HG03575 (cell line): ENCODE data around the gene BFSP1.

Experiments used
- ATAC-seq: cut with Tn5 transposase; IDR thresholded peaks from one replicate; pipeline ENCODE4 v1.9.1; 2021; ENCODE audit not compliant: unreplicated experiment, insufficient number of reproducible peaks, low FRiP score; ENCODE audit errors: extremely low read depth

The BFSP1 gene

DNA sequence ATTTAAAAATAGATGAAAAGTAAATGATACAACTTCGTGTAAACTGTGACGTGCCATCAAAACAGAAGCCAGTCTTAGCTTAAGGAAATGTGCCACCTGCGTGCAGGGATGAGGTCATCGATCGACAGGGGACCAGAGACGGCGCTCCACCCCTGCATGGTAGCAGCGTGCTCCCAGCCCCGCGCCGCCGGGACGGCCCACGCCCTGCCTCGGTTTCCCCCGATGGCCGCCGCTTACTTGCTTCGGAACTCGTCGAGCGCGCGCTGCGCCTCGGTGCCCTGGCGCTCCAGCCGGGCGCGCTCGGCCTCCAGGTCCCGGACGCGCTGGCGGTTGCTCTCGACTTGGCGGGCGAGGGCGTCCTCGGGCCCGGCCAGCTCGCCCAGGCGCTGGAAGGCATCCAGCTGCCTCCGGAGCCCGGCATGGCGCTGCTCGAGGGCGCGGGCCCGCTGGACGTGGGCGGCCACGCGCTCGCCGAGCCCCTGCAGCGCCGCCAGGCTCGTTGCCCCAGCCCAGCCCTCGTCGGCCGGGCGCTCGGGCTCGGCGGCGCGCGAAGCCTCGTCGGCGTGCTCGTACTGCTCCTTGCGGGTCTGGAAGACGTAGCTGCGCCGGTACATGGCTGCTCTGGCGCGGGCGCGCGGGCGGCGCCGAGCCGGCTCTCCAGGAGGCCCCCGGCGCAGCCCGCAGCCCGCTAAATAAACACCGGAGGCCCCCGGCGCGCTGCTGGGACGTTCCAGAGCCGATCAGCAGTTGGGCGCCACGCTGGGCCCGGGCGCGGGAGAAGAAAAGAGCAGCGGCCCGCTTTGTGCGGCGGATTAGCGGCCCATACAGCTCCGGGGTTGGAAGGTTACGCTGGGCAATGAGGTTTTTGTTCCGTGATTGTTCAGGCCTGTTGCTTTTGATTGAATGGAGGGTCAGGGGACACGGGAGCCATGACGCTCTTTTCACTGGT lies at the start of gene BFSP1:
Gene BFSP1, minus strand, starts transcription at position 664 of the 949 bp plus-strand sequence. Its CDS starts 50 bp downstream, at position 614.
- no peak for ATAC-seq

DNA sequence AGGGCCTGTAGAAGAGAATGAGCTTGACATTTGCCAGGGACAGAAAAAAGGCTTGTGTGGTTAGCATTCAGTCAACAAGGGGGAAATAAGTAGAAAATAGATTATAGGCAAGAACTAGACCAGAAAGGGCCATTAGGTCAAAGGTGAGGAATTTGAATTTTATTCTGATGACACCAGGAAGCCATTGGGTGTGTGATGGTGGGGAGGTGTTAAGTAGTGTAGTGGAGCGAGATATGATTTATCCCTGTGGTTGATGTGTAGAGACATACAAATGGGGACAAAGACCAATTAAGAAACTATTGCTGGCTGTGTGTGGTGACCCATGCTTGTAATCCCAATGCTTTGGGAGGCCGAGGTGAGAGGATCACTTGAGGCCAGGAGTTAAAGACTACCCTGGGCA lies 49.7 kb upstream of the BFSP1 start:
- ATAC-seq: no peak

DNA sequence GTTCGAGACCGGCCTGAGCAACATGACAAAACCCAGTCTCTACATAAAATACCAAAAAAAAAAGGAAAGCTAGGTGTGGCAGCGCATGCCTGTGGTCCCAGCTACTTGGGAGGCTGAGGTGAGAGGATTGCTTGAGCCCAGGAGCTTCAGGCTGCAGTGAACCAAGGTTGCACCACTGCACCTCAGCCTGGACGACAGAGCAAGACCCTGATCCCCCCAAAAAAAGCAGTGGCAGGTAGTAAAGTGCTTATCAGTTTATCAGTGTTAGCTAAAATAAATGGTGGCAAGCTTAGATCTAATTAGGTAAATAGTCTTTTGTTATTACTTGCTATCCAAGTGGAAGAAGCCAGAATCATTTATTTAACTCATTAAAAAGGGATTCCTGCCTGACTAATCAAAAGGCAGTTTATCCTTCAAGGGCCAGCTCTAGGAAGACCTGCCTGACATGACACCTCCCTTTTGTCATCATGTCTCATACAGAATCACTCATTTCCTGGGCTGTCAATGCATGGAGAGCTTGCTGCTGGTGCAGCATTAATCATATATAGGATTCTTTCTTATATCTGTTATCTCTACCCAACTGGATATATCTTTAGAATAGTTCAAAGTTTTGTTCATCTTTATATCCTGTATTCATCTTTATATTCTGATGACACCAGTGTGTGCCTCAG lies 48.3 kb upstream of the BFSP1 start:
- no peak for ATAC-seq

DNA sequence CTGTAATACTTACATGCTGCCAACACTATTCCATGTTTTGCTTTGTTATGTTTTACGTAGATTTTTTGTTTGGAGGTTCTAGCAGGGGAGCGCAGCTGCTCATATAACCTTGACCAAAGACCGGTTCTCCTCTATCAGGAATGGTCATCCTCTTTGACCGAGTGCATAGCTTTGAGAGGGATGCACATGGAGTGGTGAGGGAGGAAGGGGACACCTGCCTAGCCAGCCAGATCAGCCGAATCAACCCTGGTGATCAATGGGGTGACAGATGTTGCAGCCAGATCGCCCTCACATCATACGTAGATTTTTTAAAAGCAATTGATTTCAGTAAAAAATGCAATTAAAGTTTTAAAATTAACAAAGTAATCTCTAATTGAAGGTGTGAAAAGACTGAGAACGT lies 45.0 kb upstream of the BFSP1 start:
- no peak for ATAC-seq

DNA sequence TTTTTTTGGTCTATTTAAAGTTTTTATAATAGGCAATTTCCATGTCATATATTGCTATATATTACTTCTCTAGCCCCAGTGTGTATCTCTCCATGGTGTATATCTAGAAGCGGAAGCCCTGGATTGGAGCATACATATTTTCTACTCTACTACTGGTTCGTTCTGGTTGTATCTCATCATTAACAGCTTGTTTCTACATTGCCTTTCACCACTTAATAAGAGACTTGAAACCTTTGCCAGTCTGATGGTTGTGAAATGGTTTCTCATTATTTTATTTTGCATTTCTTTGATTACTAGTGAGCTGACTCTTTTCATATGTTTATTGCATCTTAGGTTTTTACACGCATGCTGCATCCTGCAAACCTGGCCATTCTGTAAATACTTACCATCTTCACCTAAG lies 42.3 kb upstream of the BFSP1 start:
- no peak for ATAC-seq

DNA sequence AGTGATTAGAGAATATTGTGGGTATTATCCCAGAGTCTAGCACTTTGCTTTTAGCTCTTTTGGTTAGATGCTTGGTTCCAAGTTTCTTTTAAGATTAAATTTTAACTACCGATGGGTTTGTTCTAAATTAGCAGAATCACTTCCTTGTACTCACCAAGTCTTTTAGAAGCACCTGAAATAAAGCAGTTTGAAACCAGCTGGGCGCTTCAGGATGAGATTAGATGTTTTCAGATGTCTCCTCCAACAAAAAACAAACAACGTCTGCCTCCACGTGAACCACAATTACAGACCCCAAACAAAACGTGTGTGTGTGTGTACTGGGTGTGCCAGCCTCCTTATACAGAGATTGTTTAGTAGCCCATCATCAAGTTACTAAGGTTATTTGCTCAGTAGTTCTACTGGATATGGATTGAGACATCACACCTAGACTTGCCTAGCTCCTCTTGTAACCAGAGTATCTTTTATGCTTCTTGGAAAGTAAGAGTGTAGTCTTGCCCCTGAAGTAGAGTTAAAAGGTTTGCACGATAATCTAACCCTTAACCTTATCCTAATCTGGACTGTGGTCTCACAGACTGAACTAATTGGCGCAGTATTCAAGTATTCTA lies 41.0 kb upstream of the BFSP1 start:
- ATAC-seq: no peak

DNA sequence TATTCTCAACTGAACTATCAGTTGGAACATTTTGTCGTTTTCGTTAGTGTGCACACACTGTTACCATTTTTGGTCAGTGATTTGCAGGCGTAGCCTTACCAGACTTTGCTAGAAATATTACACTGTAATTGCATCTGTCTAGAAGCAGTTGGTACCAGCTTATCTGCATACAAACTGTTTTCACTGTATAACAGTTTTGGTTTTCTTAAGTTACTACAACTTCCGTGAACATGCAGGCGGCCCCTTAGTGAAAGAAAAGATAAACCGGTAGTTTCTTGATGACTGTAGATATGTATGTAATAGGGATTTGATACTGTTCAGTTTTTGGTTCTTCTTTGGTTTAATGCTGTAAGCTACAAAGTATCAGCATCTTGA lies 40.0 kb upstream of the BFSP1 start:
- no peak for ATAC-seq

DNA sequence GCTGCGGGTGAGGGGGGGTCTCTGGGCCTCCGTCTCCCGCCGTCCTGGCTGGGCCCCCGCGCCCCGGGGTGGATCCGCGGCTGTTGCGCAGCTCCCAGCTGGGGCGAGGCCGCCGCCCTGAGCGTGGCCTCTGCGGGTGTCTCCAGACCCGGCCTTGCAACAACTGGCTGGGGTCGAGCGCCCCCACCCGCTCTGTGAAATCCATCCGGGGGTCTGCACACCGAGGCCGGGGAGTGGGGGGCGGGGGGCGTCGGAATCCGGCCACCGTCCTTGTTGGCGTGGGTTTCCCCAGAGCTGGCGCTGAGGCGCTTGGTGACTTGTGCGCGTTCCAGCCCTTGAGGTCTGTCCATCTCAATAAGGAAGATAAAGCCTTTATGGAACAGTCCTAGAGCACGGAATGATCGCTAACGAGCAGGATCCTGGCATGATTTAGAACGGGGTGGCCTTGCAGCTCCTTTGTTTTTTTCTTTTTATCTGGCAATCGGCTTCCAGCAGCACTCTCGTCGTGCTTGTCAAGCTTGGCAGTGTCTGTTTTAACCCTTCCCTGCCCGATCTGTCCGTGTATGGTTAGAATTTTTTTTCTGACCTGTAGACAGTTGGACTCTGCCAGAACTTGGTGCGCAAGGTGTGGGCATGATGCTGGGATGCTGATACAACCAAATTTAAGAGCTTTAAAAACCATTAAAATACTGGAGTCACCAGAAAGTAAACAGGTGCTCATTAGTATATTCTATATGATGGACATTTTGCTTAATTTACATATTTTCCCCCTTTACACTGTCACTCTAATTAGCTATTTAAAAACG lies 39.4 kb upstream of the BFSP1 start:
- ATAC-seq: no peak

DNA sequence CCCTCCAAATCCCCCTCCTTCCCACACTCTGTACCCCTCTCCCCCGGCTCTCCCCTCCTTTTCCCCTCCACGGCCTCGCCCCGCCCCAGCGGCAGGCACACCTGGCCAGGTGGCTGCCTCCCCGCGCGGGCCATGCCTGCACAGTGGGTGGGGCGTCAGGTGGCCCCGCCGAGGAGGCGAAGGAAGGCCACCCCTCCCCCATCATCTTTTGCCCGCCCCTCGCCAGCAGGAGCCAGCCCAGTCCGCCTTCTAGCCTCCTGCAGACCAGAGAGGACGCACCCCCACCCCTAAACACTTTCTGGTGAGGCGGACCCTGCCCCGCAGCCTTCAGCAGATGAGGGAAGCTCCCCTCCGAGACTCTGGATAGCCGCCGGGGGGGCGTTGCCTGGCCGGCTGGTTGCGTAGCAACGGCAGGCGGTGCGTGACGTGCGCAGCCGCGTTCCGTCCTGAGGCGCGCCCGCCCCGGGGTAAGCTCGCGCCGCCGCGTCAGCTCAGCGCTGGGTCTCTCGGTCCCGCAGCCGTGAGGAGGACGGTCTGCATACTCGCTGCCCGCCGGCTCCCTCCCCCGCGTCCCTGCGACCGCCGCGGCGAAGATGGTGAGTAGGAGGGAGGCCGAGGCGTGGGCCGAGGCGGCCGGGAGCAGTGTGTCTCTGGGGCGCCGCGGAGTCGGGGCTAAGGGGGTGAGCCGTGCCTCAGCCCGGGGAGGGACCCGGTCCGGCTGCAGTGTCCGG lies 38.6 kb upstream of the BFSP1 start, which contains the start of gene DSTN:
Gene DSTN, plus strand, starts transcription at position 460 of the 731 bp plus-strand sequence. Its CDS starts 134 bp downstream, at position 594.
- ATAC-seq: peak; percentile 56

DNA sequence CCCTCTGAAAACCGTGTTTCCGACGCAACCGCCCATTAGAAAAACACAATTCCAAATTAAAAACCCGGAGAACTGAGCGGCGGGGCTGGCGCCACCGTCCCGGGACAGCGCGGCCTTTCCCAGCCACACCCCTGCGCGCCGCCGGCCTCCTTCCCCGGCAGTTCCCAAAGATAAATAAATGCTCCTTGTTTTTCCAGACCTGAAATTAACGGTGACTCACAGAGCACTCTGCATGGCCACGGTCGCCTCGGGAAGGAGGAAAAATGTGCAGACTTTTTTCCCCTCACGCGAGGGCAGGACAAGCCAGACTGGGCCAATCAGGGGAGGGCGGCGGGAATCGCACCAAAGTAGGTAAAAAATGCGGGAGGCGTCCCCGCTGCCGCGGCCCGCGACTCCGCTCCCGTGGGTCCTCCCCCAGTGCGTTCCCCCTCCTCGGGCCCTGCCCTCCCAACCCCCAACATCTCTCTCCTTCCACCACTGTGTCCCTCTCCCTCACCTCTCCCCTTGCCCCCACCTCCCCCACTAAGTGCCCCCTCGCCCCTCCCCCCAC lies 37.9 kb upstream of the BFSP1 start:
- no peak for ATAC-seq

DNA sequence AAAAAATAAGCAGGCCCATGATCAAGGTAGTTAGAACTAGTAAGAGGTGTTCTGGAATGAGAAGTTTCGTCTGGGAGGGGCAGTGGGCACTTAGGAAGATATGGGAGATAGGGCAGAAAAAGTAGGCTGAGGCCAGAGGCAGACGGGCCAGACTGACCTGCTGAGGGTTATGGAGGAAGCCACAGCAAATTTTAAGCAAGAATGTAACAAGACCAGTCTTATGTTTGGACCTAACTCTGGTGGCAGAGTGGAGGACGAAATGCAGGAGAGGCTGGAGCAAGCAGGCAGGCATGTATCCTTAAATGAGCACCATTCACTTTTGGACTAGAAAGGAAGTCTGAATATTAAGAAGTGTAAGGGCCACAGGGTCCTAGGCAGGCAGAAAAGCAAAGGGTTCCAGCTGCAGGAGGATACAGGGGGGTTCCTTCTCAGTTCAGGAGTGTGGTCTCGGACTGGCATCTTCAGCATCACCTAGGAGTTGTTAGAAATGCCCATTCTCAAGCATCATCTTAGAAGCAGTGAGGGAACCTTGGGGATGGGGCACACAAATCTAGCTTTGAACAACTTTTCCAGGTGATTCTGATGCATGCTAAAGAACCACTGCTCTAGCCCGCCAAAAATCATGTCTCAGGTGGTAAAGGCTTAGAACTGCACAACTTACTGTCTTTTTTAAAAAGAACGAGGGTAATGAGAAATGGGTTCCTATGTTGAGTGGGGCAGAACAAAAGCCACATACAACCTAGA lies 37.0 kb upstream of the BFSP1 start:
- no peak for ATAC-seq

DNA sequence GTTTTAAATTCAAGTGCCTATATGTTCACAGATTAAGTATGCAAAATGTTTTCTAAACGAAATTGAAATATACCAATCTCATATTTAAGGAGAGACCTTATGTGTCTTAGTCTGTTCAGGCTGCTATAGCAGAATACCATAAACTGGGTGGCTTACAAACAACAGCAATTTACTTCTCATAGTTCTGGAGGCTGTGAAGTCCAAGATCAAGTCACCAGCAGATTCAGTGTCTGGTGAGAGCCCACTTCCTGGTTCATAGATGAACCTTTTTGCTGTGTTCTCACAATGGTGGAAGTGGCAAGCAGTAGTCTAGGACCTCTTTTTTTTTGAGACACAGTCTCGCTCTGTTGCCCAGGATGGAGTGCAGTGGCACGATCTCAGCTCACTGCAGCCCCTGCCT lies 35.2 kb upstream of the BFSP1 start:
- no peak for ATAC-seq

DNA sequence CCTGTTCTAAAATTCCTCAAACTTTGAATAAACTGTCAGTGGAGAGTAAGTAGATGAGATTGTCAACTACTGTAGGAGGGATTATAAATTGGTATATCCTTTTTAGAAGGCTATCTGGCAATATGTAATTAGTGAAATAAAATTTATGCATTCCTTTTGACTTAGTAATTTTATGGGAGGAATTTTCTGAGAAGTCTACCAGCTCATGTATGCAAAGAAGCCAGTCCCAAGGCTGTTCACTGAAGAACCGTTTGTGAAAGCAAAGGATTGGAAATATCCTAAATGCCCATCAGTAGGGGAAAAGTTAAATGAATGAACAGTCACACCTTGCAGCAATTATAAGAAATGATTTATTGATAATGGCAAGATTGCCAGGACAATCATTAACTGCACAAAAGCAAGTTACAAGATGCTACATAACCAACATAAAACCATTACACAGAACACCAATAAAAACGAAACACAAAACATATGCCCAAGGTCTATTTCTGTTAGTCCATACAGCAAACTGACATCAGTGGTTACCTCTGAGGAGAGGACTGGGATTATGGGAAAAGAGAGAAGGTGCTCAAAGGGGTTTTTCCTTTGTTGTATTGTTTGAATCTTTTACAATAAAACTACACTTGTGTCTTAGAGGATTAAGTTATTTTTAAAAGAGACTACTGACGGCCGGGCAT lies 34.1 kb upstream of the BFSP1 start:
- ATAC-seq: no peak

DNA sequence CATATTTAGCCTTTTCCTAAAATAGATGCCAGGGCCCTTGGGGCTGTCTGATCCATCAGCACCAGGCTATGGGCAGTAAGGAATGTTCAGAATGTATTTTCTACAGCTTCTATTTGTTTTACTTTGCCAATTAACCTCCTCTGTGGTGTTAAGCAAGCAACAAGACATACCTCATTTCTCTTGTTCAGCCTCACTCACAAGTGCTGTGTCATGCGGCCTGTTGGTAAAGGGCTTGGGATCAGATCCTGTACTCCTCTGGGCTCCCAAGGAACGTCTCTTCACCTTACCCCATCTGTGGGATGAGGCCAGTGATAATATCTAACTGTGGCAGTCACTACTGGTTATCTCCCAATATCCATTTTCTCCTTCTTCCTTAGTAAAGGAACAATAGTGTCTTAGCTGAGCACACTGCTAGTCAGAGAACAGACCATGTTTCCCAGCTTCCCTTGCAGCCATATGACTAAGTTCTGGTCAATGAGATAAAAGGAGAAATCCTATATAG lies 31.7 kb upstream of the BFSP1 start:
- ATAC-seq: no peak

DNA sequence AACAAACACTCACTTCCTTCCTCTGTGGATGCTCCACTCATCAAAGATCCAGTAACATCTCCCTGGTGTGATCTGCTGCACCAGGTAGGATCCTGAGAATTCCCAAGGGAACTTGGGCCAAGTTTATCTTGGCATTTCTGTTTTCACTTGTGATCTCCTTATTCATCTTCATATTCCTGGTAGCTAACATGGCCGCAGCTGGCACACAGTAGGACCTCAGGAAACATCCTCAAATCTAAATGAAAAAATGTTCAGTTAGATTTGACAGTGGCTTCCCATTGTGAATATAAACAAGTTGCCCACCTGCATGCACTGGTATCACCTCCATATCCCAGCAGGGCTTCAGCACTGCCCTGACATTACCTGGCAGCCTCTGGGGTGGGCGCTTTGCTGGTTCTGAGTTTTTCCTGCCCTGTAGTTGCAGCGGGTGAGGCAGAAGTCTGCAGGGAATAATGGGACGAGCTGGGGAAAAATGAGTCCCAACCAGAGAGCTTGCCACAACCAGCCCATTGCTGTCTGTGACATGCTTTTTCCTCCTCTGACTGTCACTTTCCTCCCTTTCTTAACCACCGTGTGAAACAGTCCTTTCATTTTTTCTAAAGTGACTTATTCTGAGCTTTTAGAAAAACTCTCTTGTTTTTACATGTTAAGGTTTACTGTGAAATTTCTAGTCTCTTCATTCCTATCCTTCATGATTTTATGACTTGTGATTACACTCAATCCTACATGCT lies 29.3 kb upstream of the BFSP1 start:
- no peak for ATAC-seq

DNA sequence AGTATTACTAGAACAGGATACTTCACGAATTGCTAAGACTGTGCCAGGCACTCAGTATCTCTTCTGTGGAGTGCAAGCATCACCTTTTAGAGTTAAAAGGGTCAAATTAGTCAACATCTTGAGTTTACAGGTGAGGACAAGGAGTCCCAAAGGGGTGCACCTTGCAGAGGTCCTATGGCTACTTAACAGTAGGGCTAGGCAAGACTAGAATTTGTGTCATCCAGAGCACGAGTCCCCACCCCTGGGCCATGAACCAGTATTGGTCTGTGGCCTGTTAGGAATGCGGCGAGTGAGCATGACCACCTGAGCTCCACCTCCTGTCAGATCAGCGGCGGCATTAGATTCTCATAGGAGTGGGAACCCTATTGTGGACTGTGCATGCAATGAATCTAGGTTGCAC lies 28.2 kb upstream of the BFSP1 start:
- ATAC-seq: no peak
